Neural cell (in vitro differentiated cells): ENCODE results near the gene COL23A1.

ENCODE experiments used
- EZH2 ChIP-seq: fragments of 200-600, 300-800 bp; shearing (Covaris generic), sonication (generic); IDR thresholded peaks from 2 replicates; pipeline ENCODE4 v1.6.1; 2014; ENCODE audit warnings: antibody characterized with exemption, low read length, borderline replicate concordance, mild to moderate bottlenecking; ENCODE audit not compliant: insufficient read depth, poor library complexity, severe bottlenecking
- MXI1 ChIP-seq: fragments of 450-650 bp; conservative IDR thresholded peaks from 2 replicates; pipeline ENCODE4 v1.6.1; 2014; ENCODE audit warnings: antibody characterized with exemption, mild to moderate bottlenecking; ENCODE audit not compliant: poor library complexity, severe bottlenecking
- TF ChIP-seq, protein P1 (sequence below): fragments of 450-650 bp; IDR thresholded peaks from 2 replicates; pipeline ENCODE4 v1.5.1; 2014; ENCODE audit warnings: antibody characterized with exemption, mild to moderate bottlenecking, moderate library complexity; ENCODE audit not compliant: poor library complexity, severe bottlenecking

DNA sequence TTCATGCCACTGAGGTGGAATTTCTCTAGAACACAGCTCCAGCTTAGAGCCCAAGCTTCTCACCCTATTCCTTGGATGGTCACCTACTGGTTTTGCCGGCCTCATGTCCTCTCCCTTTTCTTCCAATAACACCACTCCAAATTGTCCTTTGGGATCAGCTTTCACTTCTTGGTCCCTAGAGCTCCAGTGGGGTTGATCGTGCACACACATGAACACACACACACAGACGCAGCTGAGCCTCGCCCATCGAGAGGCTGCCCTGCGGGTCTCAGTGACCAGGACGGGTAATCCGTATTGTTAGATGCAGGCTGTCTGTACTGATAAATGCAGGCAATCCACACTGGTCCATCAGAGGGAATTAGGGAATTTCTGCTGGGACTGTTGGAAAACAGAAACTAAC lies 6.9 kb downstream of the COL23A1 start:
- TF ChIP-seq, protein P1, sequence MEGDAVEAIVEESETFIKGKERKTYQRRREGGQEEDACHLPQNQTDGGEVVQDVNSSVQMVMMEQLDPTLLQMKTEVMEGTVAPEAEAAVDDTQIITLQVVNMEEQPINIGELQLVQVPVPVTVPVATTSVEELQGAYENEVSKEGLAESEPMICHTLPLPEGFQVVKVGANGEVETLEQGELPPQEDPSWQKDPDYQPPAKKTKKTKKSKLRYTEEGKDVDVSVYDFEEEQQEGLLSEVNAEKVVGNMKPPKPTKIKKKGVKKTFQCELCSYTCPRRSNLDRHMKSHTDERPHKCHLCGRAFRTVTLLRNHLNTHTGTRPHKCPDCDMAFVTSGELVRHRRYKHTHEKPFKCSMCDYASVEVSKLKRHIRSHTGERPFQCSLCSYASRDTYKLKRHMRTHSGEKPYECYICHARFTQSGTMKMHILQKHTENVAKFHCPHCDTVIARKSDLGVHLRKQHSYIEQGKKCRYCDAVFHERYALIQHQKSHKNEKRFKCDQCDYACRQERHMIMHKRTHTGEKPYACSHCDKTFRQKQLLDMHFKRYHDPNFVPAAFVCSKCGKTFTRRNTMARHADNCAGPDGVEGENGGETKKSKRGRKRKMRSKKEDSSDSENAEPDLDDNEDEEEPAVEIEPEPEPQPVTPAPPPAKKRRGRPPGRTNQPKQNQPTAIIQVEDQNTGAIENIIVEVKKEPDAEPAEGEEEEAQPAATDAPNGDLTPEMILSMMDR, result no peak
- TF ChIP-seq EZH2 (no peak), MXI1 (no peak)
